Stomach (tissue), 9 donors: ENCODE data around the gene P2RY8. TPM values are rescaled to one million over a fixed set of nuclear protein-coding genes. Genes with fewer than 3 reads are reported as not detected.

ENCODE experiments used
- DNase-seq, 2 donors: peaks; one replicate each; pipeline versions ENCODE4 v3.0.0 to v3.0.0-alpha.2; 2013 to 2019
- H3K27ac ChIP-seq, 5 donors: fragments of 200-600 bp in 4 of 5; sonication (generic) in 4 of 5; one replicate each; pipeline ENCODE4 v1.5.1; 2013 to 2019; ENCODE audit warnings: mild to moderate bottlenecking in 1 of 5, moderate library complexity in 1 of 5
- H3K27me3 ChIP-seq, 3 donors: fragments of 200-600 bp; sonication (generic); one replicate each; pipeline ENCODE4 v1.5.1; 2017 to 2019; ENCODE audit warnings: mixed run types in 1 of 3
- H3K36me3 ChIP-seq, 4 donors: fragments of 200-600 bp; sonication (generic); 1 replicate in 3 of 4; 2 replicates in 1 of 4; pipeline ENCODE4 v1.5.1; 2016 to 2019
- H3K4me1 ChIP-seq, 4 donors: fragments of 200-600 bp; sonication (generic); one replicate each; pipeline ENCODE4 v1.5.1; 2016 to 2019
- H3K4me3 ChIP-seq, 4 donors: fragments of 200-600 bp; sonication (generic) in 3 of 4; one replicate each; pipeline ENCODE4 v1.5.1; 2016 to 2019; ENCODE audit warnings: mild to moderate bottlenecking in 1 of 4
- H3K9me3 ChIP-seq, 4 donors: fragments of 200-600 bp; sonication (generic); one replicate each; pipeline ENCODE4 v1.5.1; 2016 to 2019
- EP300 ChIP-seq: sonication (generic); formaldehyde crosslinking; IDR thresholded peaks from one replicate; pipeline ENCODE4 v1.6.1; 2017; ENCODE audit warnings: antibody characterized with exemption
- POLR2A ChIP-seq, 4 donors: fragments of 450-650 bp; IDR thresholded peaks; one replicate each; pipeline ENCODE4 v1.6.1; 2016; ENCODE audit warnings: antibody characterized with exemption in 4 of 4, control low read depth in 2 of 4, mild to moderate bottlenecking in 1 of 4, moderate library complexity in 1 of 4
- POLR2AphosphoS5 ChIP-seq, 3 donors: sonication (generic); formaldehyde crosslinking; IDR thresholded peaks; one replicate each; pipeline ENCODE4 v1.6.1; 2016; ENCODE audit warnings: antibody characterized with exemption in 3 of 3
- WGBS, 5 donors: extraction: QIAGEN DNeasy Blood & Tissue Kit in 3 of 5; methylation state at CpG; one replicate each; pipeline versions ENCODE4 v1.1.5 to v1.1.7; 2013 to 2018; 5-methylcytosine and 5-hydroxymethylcytosine counted together
- intact Hi-C: fragments of 100-400 bp; cut with DNase I; formaldehyde crosslinking; loops from one replicate; pipeline ENCODE4 v1.15.1; 2023; ENCODE audit warnings: low total_unique reads
- polyA plus RNA-seq, 3 donors: library from polyadenylated mRNA; stranded (reverse); fragments of 200-250 nt; gene quantifications; one replicate each; pipeline ENCODE4 v1.2.3, GENCODE V29; 2013
- total RNA-seq, 5 donors: library from RNA; depleted of rRNA; stranded (reverse); fragments of >200 nt; gene quantifications; one replicate each; pipeline versions ENCODE4 v1.1.0 to v1.2.3, GENCODE V29; 2014 to 2016
- TF ChIP-seq, protein P1 (sequence below), 7 experiments: fragments of 450-650 bp in 4 of 7; fragments of 200-600 bp in 3 of 7; sonication (generic) in 3 of 7; IDR thresholded peaks; one replicate each; pipeline ENCODE4 v1.5.1; 2016 to 2019; ENCODE audit warnings: antibody characterized with exemption in 7 of 7, control low read depth in 2 of 7, mild to moderate bottlenecking in 1 of 7
- donor health status: healthy with polysubstance abuse.
- donor health status: Bipolar disorder and iron deficiency.
- donor health status: healthy.

Gene P2RY8
- total and polyA plus RNA-seq, 8 donors = 0.31 to 3.3 (median 1.3) TPM; not detected in 2

DNA sequence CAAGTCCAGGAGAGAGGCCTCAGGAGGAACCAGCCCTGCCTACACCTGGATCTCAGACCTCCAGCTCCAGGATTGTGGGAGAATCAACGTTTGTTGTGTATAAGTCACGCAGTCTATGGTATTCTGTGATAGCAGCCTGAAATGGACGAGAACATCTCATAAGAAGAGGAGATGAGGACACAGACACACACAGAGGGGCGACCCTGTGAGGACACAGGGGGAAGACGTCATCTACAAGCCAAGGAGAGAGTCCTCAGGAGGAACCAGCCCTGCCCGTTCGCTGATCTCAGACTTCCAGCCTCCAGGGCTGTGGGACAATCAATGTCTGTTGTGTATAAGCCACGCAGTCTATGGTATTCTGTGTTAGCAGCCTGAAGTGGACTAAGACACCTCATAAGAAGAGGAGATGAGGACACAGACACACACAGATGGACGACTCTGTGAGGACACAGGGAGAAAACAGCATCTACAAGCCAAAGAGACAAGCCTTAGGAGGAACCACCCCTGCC is 20.3 kb downstream of the P2RY8 start:
- no peak overlapping the region for H3K4me3 ChIP-seq
- no peaks in the 10 kb centered on the region for H3K27me3 ChIP-seq
- H3K27ac ChIP-seq = no peak overlapping the region
- no peaks in the 10 kb centered on the region for H3K4me1 ChIP-seq
- no peaks in the 10 kb centered on the region for H3K36me3 ChIP-seq
- peaks cover 6 to 41% (median 23%) of the 10 kb centered on the region in 4 donors for H3K9me3 ChIP-seq
- intact Hi-C loops = no loop called here
- TF ChIP-seq EP300 (no peak), POLR2AphosphoS5 (IDR thresholded peaks at IDR 0.05) (no peak), POLR2A (IDR thresholded peaks at IDR 0.05) (no peak)
- TF ChIP-seq, protein P1, sequence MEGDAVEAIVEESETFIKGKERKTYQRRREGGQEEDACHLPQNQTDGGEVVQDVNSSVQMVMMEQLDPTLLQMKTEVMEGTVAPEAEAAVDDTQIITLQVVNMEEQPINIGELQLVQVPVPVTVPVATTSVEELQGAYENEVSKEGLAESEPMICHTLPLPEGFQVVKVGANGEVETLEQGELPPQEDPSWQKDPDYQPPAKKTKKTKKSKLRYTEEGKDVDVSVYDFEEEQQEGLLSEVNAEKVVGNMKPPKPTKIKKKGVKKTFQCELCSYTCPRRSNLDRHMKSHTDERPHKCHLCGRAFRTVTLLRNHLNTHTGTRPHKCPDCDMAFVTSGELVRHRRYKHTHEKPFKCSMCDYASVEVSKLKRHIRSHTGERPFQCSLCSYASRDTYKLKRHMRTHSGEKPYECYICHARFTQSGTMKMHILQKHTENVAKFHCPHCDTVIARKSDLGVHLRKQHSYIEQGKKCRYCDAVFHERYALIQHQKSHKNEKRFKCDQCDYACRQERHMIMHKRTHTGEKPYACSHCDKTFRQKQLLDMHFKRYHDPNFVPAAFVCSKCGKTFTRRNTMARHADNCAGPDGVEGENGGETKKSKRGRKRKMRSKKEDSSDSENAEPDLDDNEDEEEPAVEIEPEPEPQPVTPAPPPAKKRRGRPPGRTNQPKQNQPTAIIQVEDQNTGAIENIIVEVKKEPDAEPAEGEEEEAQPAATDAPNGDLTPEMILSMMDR (IDR thresholded peaks at IDR 0.05) = no peak
- DNase-seq = no peak
- 66 to 74% (median 70%) methylated on average over 9 of the region's 9 CpGs for WGBS, 5 donors

DNA sequence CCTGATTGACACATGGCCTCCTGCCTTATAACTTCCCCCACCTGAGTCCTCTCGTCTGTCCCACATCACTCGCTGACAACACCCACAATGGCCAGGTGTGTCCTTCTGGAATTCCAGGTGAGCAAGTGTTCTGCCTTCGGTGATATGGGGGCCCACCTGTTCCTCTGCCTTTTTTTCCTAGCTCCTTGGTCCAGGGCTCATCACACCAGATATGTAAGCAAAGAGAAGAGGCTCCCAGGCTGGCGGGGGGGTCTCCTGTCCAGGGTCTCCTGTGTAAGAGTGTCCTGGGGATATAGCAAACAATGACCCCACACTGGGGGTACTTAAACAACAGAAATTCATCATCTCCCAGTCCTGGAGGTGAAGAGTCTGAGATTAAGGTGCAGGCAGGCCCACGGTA is 25.2 kb downstream of the P2RY8 start:
- intact Hi-C loops = no loop called here
- Histone ChIP-seq H3K27ac (no peak overlapping the region), H3K4me3 (no peak overlapping the region), H3K9me3 (peaks cover 0 to 16% (median 13%) of the 10 kb centered on the region in 4 donors), H3K36me3 (no peaks in the 10 kb centered on the region), H3K4me1 (peaks cover 0 to 10% (median 0%) of the 10 kb centered on the region in 4 donors), H3K27me3 (no peaks in the 10 kb centered on the region)
- DNase-seq = no peak
- TF ChIP-seq POLR2AphosphoS5 (IDR thresholded peaks at IDR 0.05) = no peak
- 82 to 91% (median 90%) methylated on average over 5 of the region's 5 CpGs for WGBS, 5 donors

DNA sequence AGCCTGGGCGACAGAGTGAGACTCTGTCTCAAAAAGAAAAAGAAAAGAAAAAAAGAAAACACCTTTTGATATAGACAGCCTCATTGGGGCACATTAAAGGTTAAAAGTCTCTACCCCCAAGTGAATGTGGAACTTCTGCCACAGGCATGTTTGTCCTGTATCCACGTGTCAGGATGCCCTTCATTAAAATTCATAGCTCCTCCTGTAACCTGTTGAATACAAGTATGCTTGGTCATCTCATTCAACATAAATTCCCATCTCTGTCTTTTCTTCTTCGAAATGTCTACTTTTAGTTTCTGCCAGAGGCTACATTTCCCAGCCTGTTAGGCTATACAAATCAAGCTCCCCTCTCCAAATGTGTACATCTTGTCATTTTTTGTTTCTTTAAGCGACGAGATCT is 25.8 kb downstream of the P2RY8 start:
- intact Hi-C loops = no loop called here
- 57 to 80% (median 67%) methylated on average over 5 of the region's 5 CpGs for WGBS, 5 donors

DNA sequence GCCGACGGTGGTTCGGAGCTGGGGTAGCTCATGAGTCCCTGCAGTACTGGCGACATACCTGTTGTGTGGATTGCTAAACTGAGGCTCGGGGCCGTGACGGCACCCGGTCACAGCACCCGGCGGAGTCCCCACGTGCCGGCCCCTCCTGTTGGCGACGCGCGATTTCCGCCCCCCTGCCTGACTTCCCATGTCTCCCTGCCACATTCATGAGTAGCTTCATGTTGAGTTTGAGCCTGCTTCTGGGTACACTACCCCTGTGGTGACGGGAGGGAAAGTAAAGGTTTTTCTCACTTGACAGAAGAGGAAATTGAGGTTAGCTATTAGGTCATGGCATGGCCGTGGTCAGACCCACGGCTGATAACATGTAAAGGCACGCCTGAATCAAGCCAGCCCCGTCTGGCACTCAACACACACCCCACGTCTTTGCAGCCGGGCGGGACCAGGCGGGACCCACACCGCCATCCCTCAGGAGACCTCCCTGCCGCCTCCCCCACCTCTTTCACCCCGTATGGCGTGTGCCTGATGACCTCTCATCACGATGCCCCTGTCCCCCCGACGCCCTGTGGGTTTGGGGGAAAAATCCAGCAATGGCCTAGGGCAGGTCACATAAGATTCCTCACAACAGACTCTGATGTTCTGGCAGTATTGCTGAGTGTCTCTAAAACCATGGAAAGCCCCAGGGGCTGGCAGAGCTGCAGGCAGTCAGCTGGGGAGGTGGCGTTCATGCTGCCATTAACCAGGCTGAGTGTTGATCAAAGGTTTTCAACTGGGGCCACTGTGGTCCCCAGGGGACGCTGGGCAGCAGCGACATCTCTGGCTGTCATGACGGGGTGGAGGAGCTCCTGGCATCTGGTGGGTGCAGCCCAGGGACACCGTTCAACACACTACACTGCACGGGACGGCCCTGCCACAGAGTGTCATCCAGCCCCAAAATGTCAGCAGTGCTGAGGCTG is 29.2 kb downstream of the P2RY8 start:
- H3K27me3 ChIP-seq = no peaks in the 10 kb centered on the region
- H3K9me3 ChIP-seq = peaks cover 0 to 16% (median 13%) of the 10 kb centered on the region in 4 donors
- H3K27ac ChIP-seq = no peak overlapping the region
- 77 to 84% (median 80%) methylated on average over 31 to 40 of the region's 40 CpGs for WGBS, 5 donors
- intact Hi-C loops = no loop called here
- TF ChIP-seq POLR2A (IDR thresholded peaks at IDR 0.05) (no peak), EP300 (no peak)
- TF ChIP-seq, protein P1 (IDR thresholded peaks at IDR 0.05) = no peak
- no peak for DNase-seq
- no peak overlapping the region for H3K4me3 ChIP-seq
- peaks cover 0 to 10% (median 0%) of the 10 kb centered on the region in 4 donors for H3K4me1 ChIP-seq
- no peaks in the 10 kb centered on the region for H3K36me3 ChIP-seq

More for the DNA sequence above, 25.8 kb downstream of the P2RY8 start:
- no peak overlapping the region for H3K4me3 ChIP-seq
- DNase-seq = no peak
- no peak for TF ChIP-seq EP300
- TF ChIP-seq, protein P1 (IDR thresholded peaks at IDR 0.05) = no peak
- TF ChIP-seq POLR2A (IDR thresholded peaks at IDR 0.05) = no peak
- no peak for TF ChIP-seq POLR2AphosphoS5 (IDR thresholded peaks at IDR 0.05)
- H3K36me3 ChIP-seq = no peaks in the 10 kb centered on the region
- no peaks in the 10 kb centered on the region for H3K27me3 ChIP-seq
- peaks cover 0 to 16% (median 13%) of the 10 kb centered on the region in 4 donors for H3K9me3 ChIP-seq
- H3K4me1 ChIP-seq = peaks cover 0 to 10% (median 0%) of the 10 kb centered on the region in 4 donors
- H3K27ac ChIP-seq = no peak overlapping the region
